Epidermal melanocyte (primary cell): ENCODE data around the gene ARCN1.
"Not testable (repeated sequence)": the region's sequence is repeated elsewhere in the genome, so short reads cannot be mapped to it uniquely, and the experiment has no call there.

Experiments used
- DNase-seq: peaks from one replicate; pipeline ENCODE4 v3.0.0; 2011; ENCODE audit warnings: low spot score; ENCODE audit not compliant: insufficient read length

Gene ARCN1

DNA sequence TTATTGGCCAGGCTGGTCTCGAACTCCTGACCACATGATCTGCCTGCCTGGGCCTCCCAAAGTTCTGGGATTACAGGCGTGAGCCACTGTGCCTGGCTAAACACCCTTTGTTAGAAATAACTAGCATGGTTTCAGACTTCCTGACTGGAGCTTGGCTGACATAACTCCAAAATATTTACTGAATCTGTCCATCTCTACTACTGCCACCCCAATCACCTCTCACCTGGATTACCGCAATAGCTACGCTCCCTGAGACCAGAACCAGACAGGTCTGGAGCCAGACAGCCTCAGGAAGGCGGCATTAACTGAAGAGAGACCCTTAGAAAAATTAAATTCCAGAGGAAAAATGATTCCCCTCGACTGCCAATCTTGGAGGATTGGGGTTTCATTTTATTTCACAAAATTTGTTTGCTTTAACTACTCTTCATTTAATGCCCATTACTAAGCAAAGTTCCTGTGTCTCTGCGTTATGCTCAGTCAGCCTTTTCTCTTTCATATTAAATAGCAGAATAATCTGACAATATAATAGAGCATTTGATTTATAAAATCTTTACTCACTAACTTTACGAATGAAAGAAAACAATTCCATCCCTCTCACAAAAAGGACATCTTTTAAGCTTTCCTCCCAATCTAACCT, 28.1 kb upstream of the ARCN1 start:
- DNase-seq, result no peak

DNA sequence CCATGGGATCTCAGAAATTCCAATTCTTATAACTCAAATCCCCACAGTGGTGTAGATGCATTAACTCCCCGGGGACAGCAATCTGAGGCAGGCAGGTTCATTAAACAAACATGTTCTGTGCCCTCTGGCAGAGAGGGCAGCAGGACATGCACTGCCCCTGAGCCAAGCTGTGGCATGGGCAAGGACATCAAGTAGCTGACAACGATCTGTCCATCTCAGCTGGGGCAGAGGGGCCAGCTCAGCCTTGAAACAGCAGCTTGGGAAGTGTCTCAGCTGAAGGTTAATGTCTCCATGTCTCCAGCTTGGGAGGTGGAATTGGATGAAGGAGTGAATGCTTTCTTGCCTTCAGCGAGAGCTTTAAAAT, 27.6 kb upstream of the ARCN1 start:
- no peak for DNase-seq

DNA sequence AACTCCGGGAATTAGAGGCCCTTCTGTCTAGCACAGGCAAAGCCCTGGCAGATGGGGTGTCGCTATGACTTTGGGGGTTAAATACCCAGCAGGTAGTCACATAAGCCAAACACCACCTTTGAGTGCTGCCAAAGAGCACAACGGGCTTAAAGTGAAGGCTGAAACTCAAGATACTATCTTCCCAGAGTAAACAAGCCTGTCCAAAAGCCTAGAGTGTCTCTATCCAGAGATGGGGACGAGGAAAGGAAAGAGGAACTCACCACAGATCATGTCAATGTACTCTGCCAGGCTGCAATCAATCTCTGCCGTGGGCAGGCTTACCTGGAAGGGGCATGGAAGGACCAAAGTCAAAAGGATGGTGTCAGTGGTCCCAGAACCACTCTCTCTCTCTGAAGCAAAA, 26.7 kb upstream of the ARCN1 start:
- DNase-seq, result no peak

DNA sequence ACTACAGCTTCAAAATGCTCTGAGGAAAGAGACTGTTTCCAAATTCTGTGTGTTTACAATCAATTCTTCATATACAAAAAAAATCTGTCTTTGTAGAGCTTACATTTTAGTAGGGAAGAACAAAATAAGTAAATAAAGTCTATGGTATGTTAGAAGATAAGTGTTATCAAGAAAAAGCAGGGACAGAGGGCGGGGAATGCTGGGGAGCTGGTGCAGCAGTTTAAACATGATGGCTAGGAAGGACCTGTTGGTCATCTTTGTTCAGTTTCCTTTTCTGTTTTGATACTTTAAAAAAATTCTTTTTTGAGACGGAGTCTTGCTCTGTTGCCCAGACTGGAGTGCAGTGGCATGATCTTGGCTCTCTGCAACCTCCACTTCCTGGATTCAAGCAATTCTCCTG, 25.1 kb upstream of the ARCN1 start:
- no peak for DNase-seq

DNA sequence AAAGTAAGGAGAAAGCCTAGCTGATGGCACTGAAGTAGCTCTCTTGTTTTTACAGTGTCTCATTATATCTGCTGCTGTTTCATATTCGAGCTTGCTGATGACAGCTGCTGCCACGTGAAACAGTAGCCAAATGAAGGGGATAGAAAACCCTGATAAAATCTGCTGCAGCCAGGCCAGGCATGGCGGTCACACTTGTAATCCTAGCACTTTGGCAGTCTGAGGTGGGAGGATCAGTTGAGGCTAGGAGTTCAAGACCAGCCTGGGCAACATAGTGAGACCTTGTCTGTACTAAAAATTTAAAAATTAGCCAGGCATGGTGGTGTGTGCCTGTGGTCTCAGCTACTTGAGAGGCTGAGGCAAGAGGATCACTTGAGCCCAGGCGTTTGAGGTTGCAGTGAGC, 19.9 kb upstream of the ARCN1 start:
- no peak for DNase-seq

DNA sequence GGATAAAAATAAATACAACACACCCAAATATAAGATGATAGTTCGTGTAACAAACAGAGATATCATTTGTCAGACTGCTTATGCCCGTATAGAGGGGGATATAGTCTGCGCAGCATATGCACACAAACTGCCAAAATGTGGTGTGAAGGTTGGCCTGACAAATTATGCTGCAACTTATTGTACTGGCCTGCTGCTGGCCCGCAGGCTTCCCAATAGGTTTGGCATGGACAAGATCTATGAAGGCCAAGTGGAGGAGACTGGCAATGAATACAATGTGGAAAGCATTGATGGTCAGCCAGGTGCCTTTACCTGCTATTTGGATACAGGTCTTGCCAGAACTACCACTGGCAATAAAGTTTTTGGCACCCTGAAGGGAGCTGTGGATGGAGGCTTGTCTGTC, 11.4 kb upstream of the ARCN1 start:
- DNase-seq, result no peak

DNA sequence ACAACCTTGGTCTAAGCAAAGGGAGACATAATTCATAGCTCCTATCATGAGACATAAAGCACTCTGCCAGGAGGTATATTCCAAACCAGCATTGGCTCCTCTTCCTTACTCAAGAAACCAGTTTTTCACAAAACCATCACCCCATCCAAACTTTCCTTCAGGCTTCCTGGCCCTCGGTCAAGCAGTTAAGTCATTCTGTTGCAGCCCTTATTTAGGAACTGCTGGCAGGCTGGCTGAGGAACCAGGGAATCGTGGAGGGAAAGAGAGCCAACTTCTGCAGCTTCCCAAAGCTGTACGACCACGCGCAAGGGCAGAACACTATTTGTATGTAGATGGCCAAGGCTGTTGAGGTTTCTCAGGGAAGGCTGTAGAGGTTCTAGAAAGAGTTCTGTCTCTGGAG, 7.2 kb upstream of the ARCN1 start:
- no peak for DNase-seq

DNA sequence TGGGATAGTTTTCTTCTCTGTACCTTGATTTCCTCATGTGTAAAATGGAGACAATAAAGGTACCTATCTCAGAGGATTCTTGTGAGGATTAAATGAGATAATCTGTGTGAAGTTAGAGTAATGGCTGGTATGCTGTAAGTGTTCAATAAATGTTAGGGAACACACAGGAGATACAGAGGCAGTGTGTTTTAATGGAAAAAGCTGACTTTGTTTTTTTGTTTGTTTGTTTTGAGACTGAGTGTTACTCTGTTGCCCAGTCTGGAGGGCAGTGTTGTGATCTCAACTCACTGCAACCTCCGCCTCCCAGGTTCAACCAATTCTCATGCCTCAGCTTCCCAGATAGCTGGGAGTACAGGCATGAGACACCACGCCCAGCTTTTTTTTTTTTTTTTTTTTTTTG, 2.5 kb upstream of the ARCN1 start:
- no peak for DNase-seq

DNA sequence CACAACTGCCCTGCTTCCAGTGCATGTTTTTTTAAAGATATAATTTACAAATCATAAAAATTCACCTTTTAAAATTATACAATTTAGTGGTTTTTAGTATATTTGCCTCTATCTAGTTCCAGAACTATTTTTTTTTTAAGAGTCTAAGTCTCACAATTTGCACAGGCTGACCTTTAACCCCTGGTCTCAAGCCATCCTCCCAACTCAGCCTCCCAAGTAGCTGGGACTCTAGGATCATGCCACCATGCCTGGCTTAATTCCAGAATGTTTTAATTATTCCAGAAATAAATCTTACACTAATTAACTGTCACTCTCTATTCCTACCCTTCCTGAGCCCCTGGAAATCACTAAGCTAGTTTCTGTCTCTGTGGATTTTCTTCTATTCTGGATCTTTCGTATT, 1.4 kb upstream of the ARCN1 start:
- no peak for DNase-seq

DNA sequence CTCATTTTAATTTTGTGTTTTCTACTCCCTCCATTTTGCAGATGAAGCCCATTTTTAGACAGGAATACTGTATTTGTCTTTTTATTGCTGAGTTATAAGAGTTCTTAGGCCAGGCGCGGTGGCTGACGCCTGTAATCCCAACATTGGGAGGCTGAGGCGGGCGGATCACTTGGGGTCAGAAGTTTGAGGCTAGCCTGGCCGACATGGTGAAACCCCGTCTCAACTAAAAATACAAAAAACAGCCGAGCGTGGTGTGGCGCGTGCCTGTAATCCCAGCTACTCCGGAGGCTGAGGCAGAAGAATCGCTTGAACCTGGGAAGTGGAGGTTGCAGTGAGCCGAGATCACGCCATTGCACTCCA, 528 bp upstream of the ARCN1 start:
- DNase-seq, result not testable (repeated sequence)

DNA sequence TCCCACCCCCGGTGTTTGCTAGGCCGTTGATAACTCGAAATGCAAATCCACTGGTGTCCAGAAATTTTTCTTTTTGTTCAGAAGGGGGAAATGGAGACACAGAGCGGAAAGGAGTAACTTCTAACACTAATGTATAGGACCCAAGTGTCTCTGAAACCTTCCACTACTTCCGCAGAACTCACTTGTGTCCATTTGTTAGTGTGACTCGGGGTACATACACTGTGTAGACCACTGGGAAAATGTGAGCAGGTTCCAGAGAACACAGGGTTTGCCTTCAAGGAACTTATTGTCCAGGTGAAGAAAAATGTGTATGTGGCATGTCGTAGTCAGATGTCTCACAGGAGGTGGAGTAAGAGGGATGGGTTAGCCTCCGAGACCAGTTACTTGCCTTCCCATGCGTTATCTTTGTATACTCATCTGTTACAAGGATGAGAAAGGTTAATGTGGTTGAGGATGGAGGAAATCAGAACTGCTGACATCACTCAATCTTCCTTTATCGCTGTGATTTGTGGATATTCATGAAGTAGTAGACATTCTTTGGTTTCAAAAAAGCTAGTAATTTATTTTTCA, 857 bp downstream of the ARCN1 start:
- no peak for DNase-seq

DNA sequence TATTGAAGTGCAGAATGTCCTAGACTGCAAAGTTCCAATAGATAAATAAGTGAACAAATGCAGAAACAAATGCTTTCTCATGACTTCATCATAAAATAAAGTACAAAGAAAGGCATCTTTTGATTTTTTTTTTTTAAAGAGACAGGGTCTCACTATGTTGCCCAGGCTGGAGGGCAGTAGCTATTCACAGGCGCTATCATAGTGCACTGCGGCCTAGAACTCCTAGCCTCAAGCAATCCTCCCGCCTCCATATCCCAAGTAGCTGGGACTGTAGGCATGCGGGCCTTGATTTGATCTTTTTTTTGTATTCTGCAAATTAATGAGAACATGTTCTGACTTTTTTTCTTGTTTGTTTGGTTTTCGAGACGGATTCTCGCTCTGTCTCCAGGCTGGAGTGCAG, 2.4 kb downstream of the ARCN1 start:
- no peak for DNase-seq

DNA sequence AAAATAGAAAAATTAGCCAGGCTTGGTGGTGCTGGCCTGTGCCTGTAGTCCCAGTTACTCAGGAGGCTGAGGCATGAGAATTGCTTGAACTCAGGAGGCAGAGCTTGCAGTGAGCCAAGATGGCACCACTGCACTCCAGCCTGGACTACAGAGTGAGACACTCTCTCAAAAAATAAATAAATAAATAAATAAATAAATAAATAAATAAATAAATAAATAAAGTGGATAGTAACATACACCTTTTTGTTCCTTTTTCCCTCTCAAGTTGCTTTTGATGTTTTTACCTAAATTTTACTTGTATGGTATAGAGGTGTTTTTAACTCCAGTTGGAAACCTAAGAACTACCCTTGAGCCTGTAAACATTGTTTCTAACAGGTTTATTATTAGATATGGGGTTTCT, 5.8 kb downstream of the ARCN1 start:
- not testable (repeated sequence) for DNase-seq

DNA sequence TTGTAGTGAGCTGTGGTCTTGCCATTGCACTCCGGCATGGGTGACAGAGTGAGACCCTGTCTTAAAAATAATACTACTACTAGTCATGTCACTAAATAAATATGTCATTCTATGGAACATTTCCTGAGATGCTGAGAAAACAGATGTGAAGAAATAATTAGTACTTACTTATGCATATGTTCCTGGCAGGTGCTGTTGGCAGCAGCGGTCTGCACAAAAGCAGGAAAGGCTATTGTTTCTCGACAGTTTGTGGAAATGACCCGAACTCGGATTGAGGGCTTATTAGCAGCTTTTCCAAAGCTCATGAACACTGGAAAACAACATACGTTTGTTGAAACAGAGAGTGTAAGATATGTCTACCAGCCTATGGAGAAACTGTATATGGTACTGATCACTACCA, 8.8 kb downstream of the ARCN1 start:
- no peak for DNase-seq

DNA sequence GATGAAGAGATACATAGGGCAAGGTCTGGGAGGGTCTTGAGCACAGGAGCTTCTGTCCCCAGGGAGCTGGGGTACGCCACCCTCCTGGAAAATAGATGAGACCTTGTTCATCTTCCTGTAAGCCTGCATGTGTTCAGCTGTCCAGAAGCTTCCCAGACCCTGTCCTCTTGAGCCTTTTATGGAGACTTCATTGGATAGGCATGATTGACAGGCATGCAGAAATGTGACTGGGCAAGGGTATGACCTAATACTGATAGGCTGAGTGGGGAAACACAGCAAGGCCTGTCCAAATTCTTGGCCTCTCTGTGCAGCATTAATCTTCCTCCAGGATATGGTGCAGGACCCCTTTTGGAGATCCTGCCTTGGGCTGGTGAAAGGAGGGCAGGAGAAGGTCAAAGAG, 15.7 kb downstream of the ARCN1 start:
- DNase-seq, result no peak

DNA sequence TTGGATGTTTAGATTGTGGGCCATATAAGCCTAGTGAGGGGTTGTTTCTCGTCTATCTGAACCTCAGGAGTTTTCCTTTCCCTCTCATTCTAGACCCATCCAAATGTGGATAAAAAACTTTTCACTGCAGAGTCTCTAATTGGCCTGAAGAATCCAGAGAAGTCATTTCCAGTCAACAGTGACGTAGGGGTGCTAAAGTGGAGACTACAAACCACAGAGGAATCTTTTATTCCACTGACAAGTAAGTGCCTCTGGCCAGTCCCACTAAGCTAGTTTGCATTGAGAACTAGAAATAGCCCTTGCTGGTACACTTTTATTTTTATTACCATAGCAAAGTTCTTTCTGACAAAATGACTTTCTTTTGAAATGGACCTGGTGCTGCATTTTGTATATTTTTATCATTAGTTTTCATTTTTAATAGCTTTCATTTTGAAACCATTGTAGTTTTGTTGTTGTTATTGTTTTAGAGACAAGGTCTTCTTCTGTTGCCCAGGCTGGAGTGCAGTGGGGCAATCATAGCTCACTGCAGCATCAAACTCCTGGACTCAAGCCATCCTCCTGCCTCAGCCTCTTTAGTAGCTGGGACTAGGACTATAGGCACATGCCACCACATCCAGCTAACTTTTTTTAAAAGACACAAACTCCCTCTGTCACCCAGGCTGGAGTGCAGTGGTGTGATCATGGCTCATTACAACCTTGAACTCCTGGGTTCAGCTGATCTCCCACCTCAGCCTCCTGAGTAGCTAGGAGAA, 20.6 kb downstream of the ARCN1 start:
- peak; percentile 76 for DNase-seq

DNA sequence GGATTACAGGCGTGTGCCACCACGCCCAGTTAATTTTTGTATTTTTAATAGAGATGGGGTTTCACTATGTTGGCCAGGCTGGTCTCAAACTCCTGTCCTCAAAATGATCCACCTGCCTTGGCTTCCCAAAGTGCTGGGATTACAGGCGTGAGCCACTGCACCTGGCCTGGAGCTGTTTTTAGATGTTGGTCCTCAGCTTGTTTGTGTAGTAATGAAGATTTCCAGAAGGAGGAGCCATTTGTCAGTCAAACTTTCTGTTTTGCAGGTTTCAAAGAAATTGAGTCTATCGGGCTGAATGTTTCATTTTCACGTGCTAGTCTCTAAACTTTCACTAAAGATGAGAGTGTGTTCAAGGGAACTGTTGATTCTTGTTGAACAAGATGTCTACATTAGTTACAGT, 22.8 kb downstream of the ARCN1 start:
- DNase-seq, result not testable (repeated sequence)

DNA sequence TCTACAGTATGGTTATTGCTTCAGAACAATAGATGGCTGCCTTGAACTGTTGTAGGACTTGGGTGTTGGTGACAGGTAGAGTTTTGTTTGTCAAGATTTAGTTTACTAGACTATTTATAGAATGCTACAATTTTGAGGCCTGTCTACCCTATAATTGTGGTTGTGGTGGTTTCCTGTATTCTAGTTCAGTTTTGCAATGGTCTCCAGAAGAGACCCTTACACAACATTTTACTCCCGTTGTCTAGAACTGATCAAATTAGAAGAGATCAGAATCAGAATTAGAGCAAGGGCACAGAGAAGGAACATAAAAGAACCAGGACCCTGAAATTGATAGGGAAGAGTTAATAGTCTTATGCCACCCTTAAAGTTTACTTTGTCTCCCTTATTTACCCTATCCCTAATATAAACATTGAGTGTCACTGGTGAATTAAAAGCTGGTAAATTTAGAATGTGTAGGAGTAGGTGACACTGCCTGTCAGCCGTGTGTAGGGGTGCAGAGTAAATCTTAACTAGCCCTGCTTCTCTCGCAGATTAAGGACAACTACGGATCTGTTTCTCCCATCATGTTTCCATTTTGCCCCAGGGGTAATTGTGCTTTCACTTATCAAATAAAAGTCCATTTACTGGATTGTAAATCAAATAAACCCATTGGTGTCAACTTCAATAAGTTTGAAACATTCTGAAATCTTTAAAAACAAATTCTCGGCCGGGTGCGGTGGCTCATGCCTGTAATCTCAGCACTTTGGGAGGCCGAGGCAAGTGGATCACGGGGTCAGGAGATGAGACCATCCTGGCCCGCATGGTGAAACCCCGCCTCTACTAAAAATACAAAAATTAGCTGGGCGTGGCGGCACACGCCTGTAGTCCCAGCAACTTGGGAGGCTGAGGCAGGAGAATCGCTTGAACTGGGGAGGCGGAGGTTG, 24.3 kb downstream of the ARCN1 start:
- no peak for DNase-seq

DNA sequence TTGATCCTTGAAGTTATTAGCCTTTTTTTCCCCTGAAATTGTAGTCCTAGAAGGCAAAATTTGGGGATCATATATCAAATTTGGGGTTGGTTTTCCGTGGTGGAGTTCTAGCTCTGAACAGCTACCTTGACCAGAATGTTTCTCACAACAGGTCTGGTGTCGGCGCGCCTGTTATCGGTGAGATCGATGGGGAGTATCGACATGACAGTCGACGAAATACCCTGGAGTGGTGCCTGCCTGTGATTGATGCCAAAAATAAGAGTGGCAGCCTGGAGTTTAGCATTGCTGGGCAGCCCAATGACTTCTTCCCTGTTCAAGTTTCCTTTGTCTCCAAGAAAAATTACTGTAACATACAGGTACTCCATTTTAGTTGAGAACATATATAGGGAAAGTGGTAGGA, 25.3 kb downstream of the ARCN1 start:
- DNase-seq, result no peak

DNA sequence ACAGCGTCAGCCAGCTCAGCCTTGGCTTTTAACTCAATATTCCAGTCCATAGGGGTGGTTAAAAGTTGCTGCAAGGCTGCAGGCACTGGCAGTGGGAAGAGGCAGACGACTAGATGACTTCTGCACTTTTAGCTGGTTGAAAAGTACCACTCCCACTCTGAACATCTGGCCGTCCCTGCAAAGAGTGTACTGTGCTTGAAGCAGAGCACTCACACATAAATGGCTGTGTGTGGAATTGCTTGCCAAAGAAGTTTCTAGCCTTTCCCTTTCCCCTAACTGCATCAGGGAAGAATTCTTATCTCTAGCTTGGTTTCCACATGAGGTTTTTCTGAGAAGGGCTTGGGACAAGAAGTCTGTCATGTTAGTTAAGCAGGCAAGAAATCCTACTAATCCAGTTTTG, 30.1 kb downstream of the ARCN1 start:
- no peak for DNase-seq

DNA sequence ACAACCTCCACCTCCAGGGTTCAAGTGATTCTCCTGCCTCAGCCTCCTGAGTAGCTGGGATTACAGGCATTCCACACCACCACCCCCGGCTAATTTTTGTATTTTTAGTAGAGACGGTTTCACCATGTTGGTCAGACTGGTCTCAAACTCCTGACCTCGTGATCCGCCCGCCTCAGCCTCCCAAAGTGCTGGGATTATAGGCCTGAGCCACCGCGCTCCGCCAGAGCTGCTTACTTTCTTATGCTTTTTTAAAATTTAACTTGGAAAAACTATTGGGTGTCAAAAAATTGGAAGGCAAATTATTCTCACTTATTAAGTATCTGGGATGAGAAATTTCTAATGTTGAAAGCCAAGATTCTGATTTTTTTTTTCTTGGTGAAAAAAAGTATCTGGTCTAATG, 31.5 kb downstream of the ARCN1 start:
- DNase-seq, result not testable (repeated sequence)

DNA sequence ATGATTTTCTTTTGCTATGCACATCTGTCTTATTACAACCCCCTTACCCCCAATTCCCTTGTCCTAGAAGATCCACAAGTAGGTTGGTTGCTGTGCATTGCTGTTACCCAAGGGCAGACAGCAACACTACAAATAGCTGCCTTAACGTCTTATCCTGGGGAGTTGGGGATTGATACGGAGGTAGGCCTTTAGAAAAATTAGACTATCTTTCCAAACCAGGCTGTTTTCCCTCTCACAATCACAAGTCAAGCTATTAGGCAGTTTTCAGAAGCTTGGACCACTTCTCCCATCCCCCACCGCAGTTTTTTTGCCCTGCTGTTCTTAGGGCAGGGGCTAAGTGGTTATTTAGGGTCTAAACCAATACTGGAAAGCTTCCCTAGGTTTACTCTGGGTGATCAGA, 32.4 kb downstream of the ARCN1 start:
- DNase-seq, result no peak
